GM12878 (cell line): Measurements from ENCODE around the gene ABCC11. TPM values are rescaled to one million over a fixed set of nuclear protein-coding genes. Genes with fewer than 3 reads are reported as not detected.

Experiments used
- BCL11A ChIP-seq: IDR thresholded peaks from 2 replicates; pipeline ENCODE4 v1.6.1; 2011; ENCODE audit warnings: low read depth, low read length
- BRCA1 ChIP-seq: IDR thresholded peaks from 2 replicates; pipeline ENCODE4 v1.6.1; 2011; ENCODE audit warnings: low read depth, low read length, improper control_type of control experiment
- EED ChIP-seq: sonication (generic); IDR thresholded peaks from 2 replicates; pipeline ENCODE4 v1.6.1; 2016; ENCODE audit warnings: antibody characterized with exemption, low read depth
- FOS ChIP-seq: IDR thresholded peaks from 3 replicates; pipeline ENCODE4 v1.6.1; 2011; ENCODE audit warnings: borderline replicate concordance; ENCODE audit not compliant: insufficient read length; ENCODE audit errors: extremely low read depth
- FOXM1 ChIP-seq: IDR thresholded peaks from 2 replicates; pipeline ENCODE4 v1.6.1; 2012; ENCODE audit warnings: low read depth, mild to moderate bottlenecking, inconsistent platforms, low read length, moderate library complexity
- HCFC1 ChIP-seq: fragments of 150-350 bp; IDR thresholded peaks from 2 replicates; pipeline ENCODE4 v1.6.1; 2014; ENCODE audit warnings: low read length
- MTA2 ChIP-seq: fragments of 450-650 bp; IDR thresholded peaks from 2 replicates; pipeline ENCODE4 v1.6.1; 2016; ENCODE audit warnings: low read depth, mild to moderate bottlenecking, moderate library complexity
- NR2C2 ChIP-seq: IDR thresholded peaks from 2 replicates; pipeline ENCODE4 v1.6.1; 2011; ENCODE audit warnings: borderline replicate concordance, low read depth; ENCODE audit not compliant: control insufficient read depth, insufficient read length
- PBX3 ChIP-seq: IDR thresholded peaks from 2 replicates; pipeline ENCODE4 v1.6.1; 2011; ENCODE audit warnings: mild to moderate bottlenecking, low read depth, low read length, moderate library complexity; ENCODE audit not compliant: insufficient replicate concordance
- PML ChIP-seq: IDR thresholded peaks from 2 replicates; pipeline ENCODE4 v1.6.1; 2012; ENCODE audit warnings: low read length, inconsistent platforms
- POLR2A ChIP-seq: IDR thresholded peaks from 2 replicates; pipeline ENCODE4 v1.6.1; 2011; ENCODE audit warnings: low read depth, mild to moderate bottlenecking, low read length
- POLR2AphosphoS5 ChIP-seq: IDR thresholded peaks from 2 replicates; pipeline ENCODE4 v1.6.1; 2011; ENCODE audit warnings: mild to moderate bottlenecking, low read length, inconsistent platforms
- SIN3A ChIP-seq: IDR thresholded peaks from 2 replicates; pipeline ENCODE4 v1.6.1; 2012; ENCODE audit warnings: low read depth, low read length, improper control_type of control experiment
- SIX5 ChIP-seq: IDR thresholded peaks from 2 replicates; pipeline ENCODE4 v1.6.1; 2011; ENCODE audit warnings: mild to moderate bottlenecking, low read depth, low read length, moderate library complexity; ENCODE audit not compliant: severe bottlenecking
- SMARCA5 ChIP-seq: fragments of 450-650 bp; IDR thresholded peaks from 2 replicates; pipeline ENCODE4 v1.6.1; 2017; ENCODE audit warnings: mild to moderate bottlenecking
- STAT1 ChIP-seq: fragments of 450-650 bp; conservative IDR thresholded peaks from 2 replicates; pipeline ENCODE4 v1.6.1; 2014; ENCODE audit warnings: antibody characterized with exemption, mild to moderate bottlenecking
- TARDBP ChIP-seq: IDR thresholded peaks from 2 replicates; pipeline ENCODE4 v1.6.1; 2016; ENCODE audit warnings: borderline replicate concordance
- TCF7 ChIP-seq: IDR thresholded peaks from 2 replicates; pipeline ENCODE4 v1.6.1; 2014; ENCODE audit warnings: antibody characterized with exemption, borderline replicate concordance
- YBX1 ChIP-seq: fragments of 450-650 bp; IDR thresholded peaks from 2 replicates; pipeline ENCODE4 v1.6.1; 2016; ENCODE audit warnings: antibody characterized with exemption
- ZSCAN29 ChIP-seq: fragments of 450-650 bp; IDR thresholded peaks from 2 replicates; pipeline ENCODE4 v1.6.1; 2017; ENCODE audit warnings: mild to moderate bottlenecking, moderate library complexity
- polyA plus RNA-seq, 11 experiments: library from polyadenylated mRNA; depleted of rRNA in 4 of 11; unstranded in 6 of 11; stranded (reverse) in 5 of 11; fragments of >200 nt; fragmentation: Nextera tagmentation in 4 of 11; fragmentation: Illumina TruSeq in 1 of 11; extraction: Ambion mirVana in 4 of 11; extraction: Trizol in 1 of 11; gene quantifications; 1 replicate in 1 of 11; 2 replicates in 10 of 11; pipeline versions ENCODE4 v1.2.1 to v1.2.3, GENCODE V29; 2011 to 2016; ENCODE audit warnings: inconsistent platforms in 2 of 11, missing spikeins in 2 of 11, low read depth in 1 of 11
- total RNA-seq, 4 experiments: library from RNA; depleted of rRNA in 3 of 4; stranded (reverse); fragments of >200 nt in 3 of 4; fragmentation: Illumina TruSeq in 1 of 4; extraction: Trizol in 1 of 4; gene quantifications; 2 replicates each; pipeline versions ENCODE4 v1.2.1 to v1.2.3, GENCODE V29; 2013 to 2021
- TF ChIP-seq, protein P1 (sequence below): fragments of 150-350 bp; IDR thresholded peaks from 2 replicates; pipeline ENCODE4 v1.6.1; 2016; ENCODE audit warnings: low read depth, low read length
- TF ChIP-seq, protein P2 (sequence below): IDR thresholded peaks from 2 replicates; pipeline ENCODE4 v1.6.1; 2012; ENCODE audit warnings: low read depth, low read length, improper control_type of control experiment
- TF ChIP-seq, protein P3 (sequence below): fragments of 450-650 bp; IDR thresholded peaks from 2 replicates; pipeline ENCODE4 v1.6.1; 2017; ENCODE audit warnings: borderline replicate concordance
- TF ChIP-seq, protein P4 (sequence below), 3 experiments: IDR thresholded peaks in 2 of 3; conservative IDR thresholded peaks in 1 of 3; 2 replicates each; pipeline ENCODE4 v1.5.1; 2011; ENCODE audit warnings: low read depth in 3 of 3, low read length in 3 of 3, mild to moderate bottlenecking in 3 of 3, control low read depth in 2 of 3, moderate library complexity in 2 of 3, inconsistent platforms in 1 of 3, mixed read lengths in 1 of 3; ENCODE audit not compliant: control insufficient read depth in 2 of 3, insufficient read depth in 1 of 3; ENCODE audit errors: extremely low read depth in 1 of 3

The ABCC11 gene
- total and polyA plus RNA-seq, 10 of the 15 experiments (the other 5 are each of a cell fraction or from before 2014, with no cell fraction given) = 0.04 to 0.20 (median 0.10) TPM; not detected in 6

GRCh38 chr16:48244080-48244862, 3.1 kb downstream of the ABCC11 start, which contains the start of gene LONP2 (continued):
- TF ChIP-seq PBX3 (peak; percentile 74), HCFC1 (peak; percentile 69), TARDBP (peak; percentile 66; the same call in 1 of the 2 replicates), YBX1 (no peak), BRCA1 (no peak), STAT1 (no peak), BCL11A (0 out of 2 replicates have a peak, but pooled peaks have one; percentile 7), FOXM1 (no peak), ZSCAN29 (no peak), MTA2 (no peak), POLR2A (peak; percentile 91), FOS (no peak), SIN3A (peak; percentile 83; the same call in 1 of the 2 replicates), SMARCA5 (peak; percentile 78; the same call in 1 of the 2 replicates), EED (no peak), POLR2AphosphoS5 (peak; percentile 82), TCF7 (no peak), NR2C2 (no peak), PML (no peak), SIX5 (peak; percentile 45)
- TF ChIP-seq, protein P1, sequence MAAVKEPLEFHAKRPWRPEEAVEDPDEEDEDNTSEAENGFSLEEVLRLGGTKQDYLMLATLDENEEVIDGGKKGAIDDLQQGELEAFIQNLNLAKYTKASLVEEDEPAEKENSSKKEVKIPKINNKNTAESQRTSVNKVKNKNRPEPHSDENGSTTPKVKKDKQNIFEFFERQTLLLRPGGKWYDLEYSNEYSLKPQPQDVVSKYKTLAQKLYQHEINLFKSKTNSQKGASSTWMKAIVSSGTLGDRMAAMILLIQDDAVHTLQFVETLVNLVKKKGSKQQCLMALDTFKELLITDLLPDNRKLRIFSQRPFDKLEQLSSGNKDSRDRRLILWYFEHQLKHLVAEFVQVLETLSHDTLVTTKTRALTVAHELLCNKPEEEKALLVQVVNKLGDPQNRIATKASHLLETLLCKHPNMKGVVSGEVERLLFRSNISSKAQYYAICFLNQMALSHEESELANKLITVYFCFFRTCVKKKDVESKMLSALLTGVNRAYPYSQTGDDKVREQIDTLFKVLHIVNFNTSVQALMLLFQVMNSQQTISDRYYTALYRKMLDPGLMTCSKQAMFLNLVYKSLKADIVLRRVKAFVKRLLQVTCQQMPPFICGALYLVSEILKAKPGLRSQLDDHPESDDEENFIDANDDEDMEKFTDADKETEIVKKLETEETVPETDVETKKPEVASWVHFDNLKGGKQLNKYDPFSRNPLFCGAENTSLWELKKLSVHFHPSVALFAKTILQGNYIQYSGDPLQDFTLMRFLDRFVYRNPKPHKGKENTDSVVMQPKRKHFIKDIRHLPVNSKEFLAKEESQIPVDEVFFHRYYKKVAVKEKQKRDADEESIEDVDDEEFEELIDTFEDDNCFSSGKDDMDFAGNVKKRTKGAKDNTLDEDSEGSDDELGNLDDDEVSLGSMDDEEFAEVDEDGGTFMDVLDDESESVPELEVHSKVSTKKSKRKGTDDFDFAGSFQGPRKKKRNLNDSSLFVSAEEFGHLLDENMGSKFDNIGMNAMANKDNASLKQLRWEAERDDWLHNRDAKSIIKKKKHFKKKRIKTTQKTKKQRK = no peak
- TF ChIP-seq, protein P2, sequence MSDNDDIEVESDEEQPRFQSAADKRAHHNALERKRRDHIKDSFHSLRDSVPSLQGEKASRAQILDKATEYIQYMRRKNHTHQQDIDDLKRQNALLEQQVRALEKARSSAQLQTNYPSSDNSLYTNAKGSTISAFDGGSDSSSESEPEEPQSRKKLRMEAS = peak; percentile 9
- TF ChIP-seq, protein P3, sequence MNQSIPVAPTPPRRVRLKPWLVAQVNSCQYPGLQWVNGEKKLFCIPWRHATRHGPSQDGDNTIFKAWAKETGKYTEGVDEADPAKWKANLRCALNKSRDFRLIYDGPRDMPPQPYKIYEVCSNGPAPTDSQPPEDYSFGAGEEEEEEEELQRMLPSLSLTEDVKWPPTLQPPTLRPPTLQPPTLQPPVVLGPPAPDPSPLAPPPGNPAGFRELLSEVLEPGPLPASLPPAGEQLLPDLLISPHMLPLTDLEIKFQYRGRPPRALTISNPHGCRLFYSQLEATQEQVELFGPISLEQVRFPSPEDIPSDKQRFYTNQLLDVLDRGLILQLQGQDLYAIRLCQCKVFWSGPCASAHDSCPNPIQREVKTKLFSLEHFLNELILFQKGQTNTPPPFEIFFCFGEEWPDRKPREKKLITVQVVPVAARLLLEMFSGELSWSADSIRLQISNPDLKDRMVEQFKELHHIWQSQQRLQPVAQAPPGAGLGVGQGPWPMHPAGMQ = no peak
- TF ChIP-seq, protein P4, sequence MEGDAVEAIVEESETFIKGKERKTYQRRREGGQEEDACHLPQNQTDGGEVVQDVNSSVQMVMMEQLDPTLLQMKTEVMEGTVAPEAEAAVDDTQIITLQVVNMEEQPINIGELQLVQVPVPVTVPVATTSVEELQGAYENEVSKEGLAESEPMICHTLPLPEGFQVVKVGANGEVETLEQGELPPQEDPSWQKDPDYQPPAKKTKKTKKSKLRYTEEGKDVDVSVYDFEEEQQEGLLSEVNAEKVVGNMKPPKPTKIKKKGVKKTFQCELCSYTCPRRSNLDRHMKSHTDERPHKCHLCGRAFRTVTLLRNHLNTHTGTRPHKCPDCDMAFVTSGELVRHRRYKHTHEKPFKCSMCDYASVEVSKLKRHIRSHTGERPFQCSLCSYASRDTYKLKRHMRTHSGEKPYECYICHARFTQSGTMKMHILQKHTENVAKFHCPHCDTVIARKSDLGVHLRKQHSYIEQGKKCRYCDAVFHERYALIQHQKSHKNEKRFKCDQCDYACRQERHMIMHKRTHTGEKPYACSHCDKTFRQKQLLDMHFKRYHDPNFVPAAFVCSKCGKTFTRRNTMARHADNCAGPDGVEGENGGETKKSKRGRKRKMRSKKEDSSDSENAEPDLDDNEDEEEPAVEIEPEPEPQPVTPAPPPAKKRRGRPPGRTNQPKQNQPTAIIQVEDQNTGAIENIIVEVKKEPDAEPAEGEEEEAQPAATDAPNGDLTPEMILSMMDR (IDR thresholded peaks at IDR 0.05 in 2 of 3, conservative IDR thresholded peaks at IDR 0.05 in 1 of 3; ENCODE audit: control insufficient read depth in 2 of 3, extremely low read depth in 1 of 3, insufficient read depth in 1 of 3, low read depth in 3 of 3, low read length in 3 of 3) = no peak
